ENCODE results near the gene CCDC85A.

- TF ChIP-seq, protein P1, sequence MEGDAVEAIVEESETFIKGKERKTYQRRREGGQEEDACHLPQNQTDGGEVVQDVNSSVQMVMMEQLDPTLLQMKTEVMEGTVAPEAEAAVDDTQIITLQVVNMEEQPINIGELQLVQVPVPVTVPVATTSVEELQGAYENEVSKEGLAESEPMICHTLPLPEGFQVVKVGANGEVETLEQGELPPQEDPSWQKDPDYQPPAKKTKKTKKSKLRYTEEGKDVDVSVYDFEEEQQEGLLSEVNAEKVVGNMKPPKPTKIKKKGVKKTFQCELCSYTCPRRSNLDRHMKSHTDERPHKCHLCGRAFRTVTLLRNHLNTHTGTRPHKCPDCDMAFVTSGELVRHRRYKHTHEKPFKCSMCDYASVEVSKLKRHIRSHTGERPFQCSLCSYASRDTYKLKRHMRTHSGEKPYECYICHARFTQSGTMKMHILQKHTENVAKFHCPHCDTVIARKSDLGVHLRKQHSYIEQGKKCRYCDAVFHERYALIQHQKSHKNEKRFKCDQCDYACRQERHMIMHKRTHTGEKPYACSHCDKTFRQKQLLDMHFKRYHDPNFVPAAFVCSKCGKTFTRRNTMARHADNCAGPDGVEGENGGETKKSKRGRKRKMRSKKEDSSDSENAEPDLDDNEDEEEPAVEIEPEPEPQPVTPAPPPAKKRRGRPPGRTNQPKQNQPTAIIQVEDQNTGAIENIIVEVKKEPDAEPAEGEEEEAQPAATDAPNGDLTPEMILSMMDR (conservative IDR thresholded peaks at IDR 0.05; ENCODE audit: low read depth in 2 of 2), result no peak
- TF ChIP-seq EZH2 (IDR thresholded peaks at IDR 0.05; ENCODE audit: low read depth, unreplicated experiment) (no peak), JUNB (IDR thresholded peaks at IDR 0.05; ENCODE audit: unreplicated experiment) (no peak), POLR2AphosphoS5 (IDR thresholded peaks at IDR 0.05; ENCODE audit: low read depth) (no peak), CREB1 (CRISPR knock-in tag; IDR thresholded peaks at IDR 0.05; ENCODE audit: low read depth) (no peak), ETS1 (IDR thresholded peaks at IDR 0.05) (no peak), STAT1 (IDR thresholded peaks at IDR 0.05; ENCODE audit: unreplicated experiment) (no peak), EZH2phosphoT487 (IDR thresholded peaks at IDR 0.05; ENCODE audit: unreplicated experiment) (no peak), ZNF114 (CRISPR knock-in tag; IDR thresholded peaks at IDR 0.05) (no peak), NANOG (IDR thresholded peaks at IDR 0.05; ENCODE audit: borderline replicate concordance) (no peak)
- TF ChIP-seq, protein P2, sequence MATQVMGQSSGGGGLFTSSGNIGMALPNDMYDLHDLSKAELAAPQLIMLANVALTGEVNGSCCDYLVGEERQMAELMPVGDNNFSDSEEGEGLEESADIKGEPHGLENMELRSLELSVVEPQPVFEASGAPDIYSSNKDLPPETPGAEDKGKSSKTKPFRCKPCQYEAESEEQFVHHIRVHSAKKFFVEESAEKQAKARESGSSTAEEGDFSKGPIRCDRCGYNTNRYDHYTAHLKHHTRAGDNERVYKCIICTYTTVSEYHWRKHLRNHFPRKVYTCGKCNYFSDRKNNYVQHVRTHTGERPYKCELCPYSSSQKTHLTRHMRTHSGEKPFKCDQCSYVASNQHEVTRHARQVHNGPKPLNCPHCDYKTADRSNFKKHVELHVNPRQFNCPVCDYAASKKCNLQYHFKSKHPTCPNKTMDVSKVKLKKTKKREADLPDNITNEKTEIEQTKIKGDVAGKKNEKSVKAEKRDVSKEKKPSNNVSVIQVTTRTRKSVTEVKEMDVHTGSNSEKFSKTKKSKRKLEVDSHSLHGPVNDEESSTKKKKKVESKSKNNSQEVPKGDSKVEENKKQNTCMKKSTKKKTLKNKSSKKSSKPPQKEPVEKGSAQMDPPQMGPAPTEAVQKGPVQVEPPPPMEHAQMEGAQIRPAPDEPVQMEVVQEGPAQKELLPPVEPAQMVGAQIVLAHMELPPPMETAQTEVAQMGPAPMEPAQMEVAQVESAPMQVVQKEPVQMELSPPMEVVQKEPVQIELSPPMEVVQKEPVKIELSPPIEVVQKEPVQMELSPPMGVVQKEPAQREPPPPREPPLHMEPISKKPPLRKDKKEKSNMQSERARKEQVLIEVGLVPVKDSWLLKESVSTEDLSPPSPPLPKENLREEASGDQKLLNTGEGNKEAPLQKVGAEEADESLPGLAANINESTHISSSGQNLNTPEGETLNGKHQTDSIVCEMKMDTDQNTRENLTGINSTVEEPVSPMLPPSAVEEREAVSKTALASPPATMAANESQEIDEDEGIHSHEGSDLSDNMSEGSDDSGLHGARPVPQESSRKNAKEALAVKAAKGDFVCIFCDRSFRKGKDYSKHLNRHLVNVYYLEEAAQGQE (IDR thresholded peaks at IDR 0.05; ENCODE audit: unreplicated experiment), result no peak
These were observed 161.0 kb downstream of the CCDC85A start for GRCh38 chr2:56344771-56345170.

All from GM23338 (cell line).